ENCODE results near the gene MR1. TPM values are rescaled to one million over a fixed set of nuclear protein-coding genes. Genes with fewer than 3 reads are reported as not detected.

MR1 gene
- total and polyA plus RNA-seq, 9 of the 15 experiments (the other 6 are each of a cell fraction or from before 2014, with no cell fraction given), result 9.7 to 21.7 (median 15.6) TPM

- TF ChIP-seq ELF1 (tag; IDR thresholded peaks at IDR 0.05), result peak; percentile 55; the same call in 1 of the 2 replicates
- TF ChIP-seq RREB1 (CRISPR knock-in tag; IDR thresholded peaks at IDR 0.05), result no peak; the same call in 1 of the 2 replicates
- TF ChIP-seq ZNF75A (CRISPR knock-in tag; IDR thresholded peaks at IDR 0.05), result peak; percentile 53; the same call in 1 of the 2 replicates
- TF ChIP-seq SP2 (IDR thresholded peaks at IDR 0.05; ENCODE audit: extremely low read depth, low read depth, low read length, poor library complexity, severe bottlenecking), result peak; percentile 15
- TF ChIP-seq HSF4 (CRISPR knock-in tag; IDR thresholded peaks at IDR 0.05; ENCODE audit: borderline replicate concordance), result no peak
- peak; percentile 100 for TF ChIP-seq KDM5B (IDR thresholded peaks at IDR 0.05; ENCODE audit: insufficient replicate concordance, low read depth, low read length)
- TF ChIP-seq CSDE1 (IDR thresholded peaks at IDR 0.05), result peak in 1 of 2 experiments; percentile 82; a peak in 2 of 4 replicates
- TF ChIP-seq NRF1 (conservative IDR thresholded peaks at IDR 0.05 in 1 of 2, IDR thresholded peaks at IDR 0.05 in 1 of 2), result peak; percentile 88 to 90
- peak; percentile 44; the same call in 1 of the 2 replicates for TF ChIP-seq CC2D1A (IDR thresholded peaks at IDR 0.05)
- peak; percentile 33; the same call in 1 of the 2 replicates for TF ChIP-seq TCF3 (CRISPR knock-in tag; IDR thresholded peaks at IDR 0.05)
- no peak for TF ChIP-seq TAF15 (IDR thresholded peaks at IDR 0.05; ENCODE audit: low read depth, low read length)
- TF ChIP-seq ZSCAN32 (CRISPR knock-in tag; IDR thresholded peaks at IDR 0.05), result peak; percentile 3; the same call in 1 of the 2 replicates
- TF ChIP-seq ZBED1 (IDR thresholded peaks at IDR 0.05), result peak; percentile 90
- no peak for TF ChIP-seq SMARCB1 (IDR thresholded peaks at IDR 0.05; ENCODE audit: insufficient read length, low read depth)
- peak; percentile 93; the same call in 1 of the 2 replicates for TF ChIP-seq PREB (CRISPR knock-in tag; IDR thresholded peaks at IDR 0.05)
- TF ChIP-seq SRF (CRISPR knock-in tag; IDR thresholded peaks at IDR 0.05), result peak in 1 of 2 experiments; percentile 90; a peak in 3 of 4 replicates
- no peak for TF ChIP-seq U2AF2 (optimal IDR thresholded peaks at IDR 0.05; ENCODE audit: low read depth, low read length)
Measured at GRCh38 chr1:181088079-181089016, 54.6 kb downstream of the MR1 start, which contains the start of gene IER5 (continued).
